ENCODE results near the gene ZNF678.
"Not testable (repeated sequence)": the region's sequence is repeated elsewhere in the genome, so short reads cannot be mapped to it uniquely, and the experiment has no call there.

Gene ZNF678

DNA sequence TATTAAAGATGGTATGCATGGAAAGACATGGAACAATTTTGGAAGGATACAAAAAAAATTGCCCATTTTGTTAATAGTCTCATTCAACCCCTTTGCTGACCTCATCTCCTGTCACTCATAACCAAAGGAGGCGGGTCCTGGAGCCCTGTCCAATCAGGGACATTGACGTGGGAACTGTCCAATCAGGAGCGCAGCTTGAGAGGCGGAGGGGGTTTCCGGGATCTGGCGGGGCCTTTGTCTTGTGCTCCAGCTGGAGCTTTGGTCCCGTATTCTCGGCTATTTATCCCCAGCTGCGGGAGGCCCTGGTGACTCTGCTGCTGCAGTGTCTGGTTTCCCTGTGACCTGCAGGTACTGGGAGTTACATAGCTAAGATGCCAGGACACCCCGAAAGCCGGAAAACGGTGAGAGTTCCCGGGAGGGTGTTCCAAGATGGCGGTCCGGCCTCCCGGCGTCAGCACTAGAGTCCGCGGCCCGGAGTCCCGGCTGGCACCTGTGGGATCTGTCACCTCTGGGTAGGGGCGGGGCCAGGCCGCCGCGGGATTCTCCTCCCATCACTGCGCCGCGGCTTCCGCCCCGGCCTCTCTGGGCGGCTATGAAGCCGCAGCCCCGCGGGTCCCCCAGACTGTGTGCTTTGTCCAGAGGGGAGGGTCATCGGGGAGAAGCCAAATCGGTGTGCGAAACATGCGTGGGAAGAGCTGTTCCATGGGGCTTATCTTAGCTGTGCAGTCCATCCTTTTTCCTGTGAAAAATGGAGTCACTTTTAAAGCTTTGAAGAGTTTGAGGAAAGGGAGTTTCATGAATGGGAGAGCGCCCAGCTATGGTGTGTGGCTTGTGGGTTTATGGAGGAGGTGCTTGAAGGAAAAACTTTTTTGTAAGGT is at the start of gene ZNF678:
Gene ZNF678, plus strand, starts transcription at position 233 of the 878 bp plus-strand sequence. CDS start 87,436 bp downstream, outside the sequence.
- DNase-seq = peak; percentile 95

DNA sequence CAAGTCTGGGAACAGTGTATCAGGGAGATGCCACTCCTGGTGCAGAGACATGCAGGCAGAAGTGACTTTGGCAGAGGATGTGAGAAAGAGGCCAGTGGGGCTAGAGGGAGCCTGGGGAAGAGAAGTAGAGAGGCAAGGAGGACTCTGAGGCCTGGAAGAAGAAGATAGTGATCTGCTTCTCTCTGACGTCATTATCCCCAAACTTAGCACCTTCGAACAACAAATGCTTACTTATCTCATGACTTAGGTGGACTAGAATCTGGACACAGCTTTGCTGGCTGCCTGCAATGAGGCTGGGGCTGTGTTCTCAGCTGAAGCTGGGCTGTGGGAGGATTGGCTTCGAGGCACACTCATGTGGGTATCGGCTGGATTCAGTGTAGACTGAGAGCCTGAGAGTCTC is 44.5 kb upstream of the ZNF678 start:
- no peak for DNase-seq

GRCh38 chr1:227521782-227522181 is 41.6 kb upstream of the ZNF678 start:
- DNase-seq = no peak

GRCh38 chr1:227526524-227526923 is 36.8 kb upstream of the ZNF678 start:
- no peak for DNase-seq

DNA sequence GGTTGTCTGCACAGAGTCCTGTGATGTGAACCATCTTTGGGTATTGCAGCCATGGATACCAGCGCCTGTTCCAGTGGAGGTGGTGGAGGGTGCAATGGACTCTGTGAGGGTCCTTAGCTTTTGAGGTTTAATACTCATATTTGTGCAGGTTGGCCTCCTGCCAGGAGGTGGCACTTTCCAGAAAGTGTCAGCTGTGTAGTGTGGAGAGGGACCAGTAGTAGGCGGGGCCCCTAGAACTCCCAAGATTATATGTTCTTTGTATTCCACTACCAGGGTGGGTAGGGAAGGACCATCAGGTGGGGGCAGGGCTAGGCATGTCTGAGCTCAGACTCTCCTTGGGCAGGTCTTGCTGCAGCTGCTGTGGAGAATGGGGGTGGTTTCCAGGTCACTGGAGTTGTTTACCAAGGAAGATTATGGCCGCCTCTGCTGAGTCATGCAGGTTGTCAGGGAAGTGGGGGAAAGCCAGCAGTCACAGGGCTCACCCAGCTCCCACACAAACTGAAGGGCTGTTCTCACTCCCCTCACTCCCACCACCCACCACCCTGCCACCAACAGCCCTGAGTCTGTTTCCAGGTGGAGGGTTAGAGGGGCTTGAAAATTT is 31.2 kb upstream of the ZNF678 start:
- no peak for DNase-seq

GRCh38 chr1:227540170-227541098 is 22.9 kb upstream of the ZNF678 start:
- no peak for DNase-seq

- no peak for DNase-seq
These were observed 22.2 kb upstream of the ZNF678 start for GRCh38 chr1:227541129-227541528.

DNA sequence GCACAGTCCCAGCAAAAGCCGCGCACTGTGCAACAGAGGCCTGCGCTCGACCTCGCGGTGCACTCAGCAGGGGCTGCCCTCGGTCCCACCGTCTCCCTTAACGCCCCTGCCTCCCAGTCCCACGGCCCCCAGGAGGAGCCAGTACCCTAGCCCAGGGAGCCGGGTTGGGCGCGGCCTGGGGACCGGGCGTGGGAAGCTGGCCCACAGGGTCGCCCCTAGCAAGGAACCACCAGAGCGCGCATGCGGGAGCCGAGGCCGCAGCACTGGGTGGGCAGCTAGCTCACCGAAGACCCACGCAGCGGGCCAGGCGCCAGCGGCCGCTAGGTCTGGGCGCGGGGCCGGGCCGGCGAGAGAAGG is 21.6 kb upstream of the ZNF678 start:
- no peak for DNase-seq

GRCh38 chr1:227542153-227543120 is 20.9 kb upstream of the ZNF678 start:
- DNase-seq = peak; percentile 3

DNA sequence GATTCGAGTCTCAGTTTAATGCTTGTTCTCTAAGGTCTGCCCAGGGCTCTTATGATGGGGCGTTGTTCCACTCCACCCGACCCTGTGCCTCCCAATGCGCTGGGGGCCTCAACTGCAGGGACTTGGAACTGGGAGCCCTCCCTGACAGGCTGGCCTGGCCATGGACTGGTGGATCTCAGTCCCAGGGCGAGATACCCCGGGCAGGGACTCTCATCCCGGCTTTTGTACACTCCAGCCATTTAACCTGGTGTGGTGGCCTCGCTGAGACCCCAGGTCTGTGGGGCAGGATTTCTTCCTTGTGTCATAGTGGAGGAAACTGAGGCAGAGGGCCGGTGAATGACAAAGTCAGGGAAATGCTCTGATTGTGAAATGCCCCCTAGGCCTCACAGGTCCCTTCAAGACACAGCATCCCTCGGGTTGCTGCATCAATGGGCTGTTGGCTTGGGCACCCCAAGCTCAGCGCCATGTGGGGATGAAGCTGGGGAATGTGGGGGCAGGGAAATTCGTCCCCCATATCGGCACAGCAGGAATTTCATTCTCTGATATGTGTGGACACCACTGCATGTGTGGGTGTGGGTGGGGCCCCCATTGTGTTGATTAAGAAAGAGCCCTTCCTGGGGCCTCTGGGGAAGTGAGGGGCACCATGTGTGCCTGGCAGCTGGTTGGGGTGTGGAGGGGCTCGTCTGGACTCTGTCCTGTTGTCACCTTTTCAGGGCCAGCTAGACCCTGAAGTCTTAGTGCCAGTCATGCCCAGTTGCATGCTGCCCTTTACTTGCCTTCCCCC is 19.9 kb upstream of the ZNF678 start:
- DNase-seq = no peak

DNA sequence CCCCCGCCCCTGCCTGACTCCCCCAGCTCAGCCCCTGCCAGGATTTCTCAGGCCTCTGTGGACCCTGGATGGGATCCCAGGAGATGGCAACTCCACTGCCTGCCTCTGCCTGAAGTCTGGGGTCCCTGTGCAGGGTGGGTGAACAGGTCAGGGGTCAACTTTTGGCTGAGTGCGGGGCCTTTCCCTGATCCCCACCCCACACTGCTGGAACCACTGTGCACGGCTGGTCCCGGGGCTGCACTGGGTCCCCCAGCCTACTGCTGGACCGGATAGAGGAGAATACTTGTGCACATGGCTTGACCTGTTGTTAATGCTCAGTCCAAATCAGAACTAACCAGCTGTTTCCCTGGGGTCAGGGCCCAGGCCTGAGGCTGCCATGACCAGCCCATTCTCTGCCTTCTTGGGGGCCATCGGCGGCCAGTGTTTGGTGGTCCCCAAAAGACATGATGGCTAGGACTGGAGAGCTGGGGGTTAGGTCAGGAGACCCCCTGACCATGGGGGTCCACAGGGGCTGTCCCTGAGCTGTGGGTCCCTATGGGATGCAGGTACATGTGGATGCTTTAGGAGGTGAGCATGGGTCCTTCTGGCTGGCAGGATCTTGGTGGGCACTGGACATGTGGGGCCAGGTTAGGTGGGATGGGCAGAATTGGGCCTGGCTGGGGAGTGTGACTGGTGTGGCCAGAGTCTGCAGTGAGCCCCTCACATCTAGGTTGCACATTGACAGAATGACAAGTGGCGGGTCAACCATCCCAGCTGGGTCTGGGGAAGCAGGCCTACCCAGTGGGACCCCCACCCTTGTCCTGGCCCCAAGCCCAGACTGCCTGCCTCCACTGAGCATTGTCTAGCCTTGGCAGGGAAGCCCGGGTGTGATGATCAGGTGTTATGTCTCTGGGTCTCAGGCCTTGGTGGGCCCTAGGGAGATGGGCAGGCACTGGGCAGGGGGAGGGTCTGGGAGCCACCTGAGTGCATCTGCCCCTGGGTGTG is 19.0 kb upstream of the ZNF678 start:
- DNase-seq = no peak

DNA sequence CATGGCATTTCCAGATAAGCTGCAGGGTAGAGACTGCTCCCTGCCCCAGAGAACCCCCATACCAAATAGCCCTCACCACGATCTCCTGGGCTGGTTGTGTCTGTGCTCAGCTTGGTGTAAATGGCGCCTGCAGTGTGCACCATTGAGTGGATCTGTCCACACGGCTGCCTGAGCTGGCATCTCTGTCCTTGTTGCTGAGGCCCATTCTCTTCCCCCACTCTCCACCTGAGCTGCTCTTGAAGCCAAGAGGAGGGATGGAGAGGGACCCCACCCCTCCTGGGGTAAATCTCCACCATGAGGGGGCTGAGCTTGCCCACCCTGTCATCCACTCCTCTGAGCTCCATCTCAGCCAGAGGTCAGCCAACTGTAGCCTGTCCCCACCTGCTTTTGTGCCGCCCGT is 18.0 kb upstream of the ZNF678 start:
- DNase-seq = no peak

DNA sequence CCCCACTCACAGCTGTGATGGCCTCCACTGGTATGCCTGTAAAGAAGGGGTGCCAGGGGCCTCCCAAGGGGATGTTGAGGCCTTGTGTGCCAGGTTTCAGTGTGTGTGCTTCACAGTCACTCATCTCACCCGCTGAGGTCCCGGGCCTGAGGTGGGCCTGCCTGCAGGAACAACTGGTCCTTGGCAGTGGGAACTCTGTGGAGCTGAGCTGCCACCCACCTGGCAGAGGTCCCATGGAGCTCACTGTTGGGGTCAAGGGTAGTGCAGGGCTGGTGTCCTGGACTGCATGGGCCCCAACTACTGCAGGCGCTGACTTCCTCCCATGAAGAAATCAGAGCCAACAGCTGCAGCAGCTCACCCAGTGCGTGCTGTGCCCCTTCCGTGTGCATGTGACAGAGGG is 17.3 kb upstream of the ZNF678 start:
- DNase-seq = no peak

- DNase-seq = no peak
These were observed 16.6 kb upstream of the ZNF678 start for GRCh38 chr1:227546598-227547309.

- DNase-seq = no peak
These were observed 15.8 kb upstream of the ZNF678 start for GRCh38 chr1:227547310-227548118.

DNA sequence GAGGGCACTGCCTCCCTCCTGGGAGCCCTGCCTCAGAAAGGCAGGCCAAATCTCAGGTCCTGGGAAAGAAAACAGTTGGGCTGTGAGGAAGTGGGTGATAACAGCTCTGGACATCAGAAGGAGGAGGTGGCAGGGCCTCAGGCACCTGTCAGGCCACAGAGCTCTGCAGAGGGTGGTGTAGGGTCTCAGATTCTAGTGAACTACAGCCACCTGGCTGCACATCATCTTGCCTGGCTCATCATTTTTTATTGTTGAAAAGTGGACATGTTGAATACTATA is 15.3 kb upstream of the ZNF678 start:
- no peak for DNase-seq

GRCh38 chr1:227548448-227548847 is 14.9 kb upstream of the ZNF678 start:
- no peak for DNase-seq

DNA sequence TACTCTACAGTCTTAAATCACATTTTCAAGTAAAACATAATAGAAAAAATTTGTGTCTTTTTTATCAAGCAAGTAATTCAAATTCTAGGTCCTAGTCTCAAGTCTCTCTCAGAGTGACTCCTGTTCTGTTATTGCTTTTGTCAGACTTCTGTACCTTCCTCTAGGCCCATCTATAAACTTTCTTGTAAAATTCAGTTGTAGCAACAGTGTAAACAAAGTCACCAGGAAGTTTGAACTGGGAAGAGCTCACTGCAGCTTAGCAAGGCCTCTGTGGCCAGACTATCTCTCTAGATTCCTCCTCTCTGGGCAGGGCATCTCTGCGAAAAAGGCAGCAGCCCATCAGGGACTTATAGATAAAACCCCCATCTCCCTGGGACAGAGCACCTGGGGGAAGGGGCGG is 13.5 kb upstream of the ZNF678 start:
- DNase-seq = no peak

DNA sequence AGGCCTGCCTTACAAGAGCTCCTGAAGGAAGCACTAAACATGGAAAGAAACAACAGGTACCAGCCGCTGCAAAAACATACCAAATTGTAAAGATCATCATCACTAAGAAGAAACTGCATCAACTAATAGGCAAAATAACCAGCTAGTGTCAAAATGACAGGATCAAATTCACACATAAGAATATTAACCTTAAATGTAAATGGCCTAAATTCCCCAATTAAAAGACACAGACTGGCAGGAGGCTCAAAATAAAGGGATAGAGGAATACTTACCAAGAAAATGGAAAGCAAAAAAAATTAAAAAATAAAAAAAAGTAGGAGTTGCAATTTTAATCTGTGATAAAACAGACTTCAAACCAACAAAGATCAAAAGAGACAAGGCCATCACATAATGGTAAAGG is 11.5 kb upstream of the ZNF678 start:
- not testable (repeated sequence) for DNase-seq
